Prostate gland (tissue), 2 donors: ENCODE data around the gene LETMD1. TPM values are rescaled to one million over a fixed set of nuclear protein-coding genes. Genes with fewer than 3 reads are reported as not detected.
A peak's percentile ranks its signal among the peaks of the same experiment; 100 is the strongest.
"Not testable (repeated sequence)": the region's sequence is repeated elsewhere in the genome, so short reads cannot be mapped to it uniquely, and the experiment has no call there.

Experiments
- DNase-seq: peaks from one replicate; pipeline ENCODE4 v3.0.0-alpha.2; 2019; ENCODE audit warnings: low spot score
- H3K27ac ChIP-seq, 2 donors: fragments of 200-600 bp; sonication (generic); 2 replicates each; pipeline ENCODE4 v1.5.1; 2017 to 2019
- H3K27me3 ChIP-seq: fragments of 200-600 bp; sonication (generic); replicated peaks from 2 replicates; pipeline ENCODE4 v1.5.1; 2019; ENCODE audit not compliant: insufficient read depth
- H3K36me3 ChIP-seq, 2 donors: fragments of 200-600 bp; sonication (generic); 1 replicate in 1 of 2; 2 replicates in 1 of 2; pipeline versions ENCODE4 v1.5.1 to v1.8.1; 2017 to 2019
- H3K4me1 ChIP-seq: fragments of 200-600 bp; sonication (generic); replicated peaks from 2 replicates; pipeline ENCODE4 v1.5.1; 2019
- H3K4me3 ChIP-seq, 2 donors: fragments of 200-600 bp; sonication (generic); 2 replicates each; pipeline ENCODE4 v1.5.1; 2017 to 2019
- H3K9me3 ChIP-seq: fragments of 200-600 bp; sonication (generic); 2 replicates; pipeline ENCODE4 v1.5.1; 2017
- CTCF ChIP-seq, 4 experiments: fragments of 200-600 bp in 2 of 4; fragments of 450-650 bp in 2 of 4; sonication (generic) in 2 of 4; IDR thresholded peaks; 1 replicate in 3 of 4; 2 replicates in 1 of 4; pipeline ENCODE4 v1.5.1; 2016 to 2019; ENCODE audit warnings: antibody characterized with exemption in 4 of 4, mild to moderate bottlenecking in 2 of 4, moderate library complexity in 2 of 4
- POLR2A ChIP-seq: fragments of 450-650 bp; IDR thresholded peaks from one replicate; pipeline ENCODE4 v1.6.1; 2016; ENCODE audit warnings: antibody characterized with exemption, mild to moderate bottlenecking
- POLR2AphosphoS5 ChIP-seq: sonication (generic); formaldehyde crosslinking; IDR thresholded peaks from one replicate; pipeline ENCODE4 v1.6.1; 2017; ENCODE audit warnings: antibody characterized with exemption
- WGBS: methylation state at CpG from one replicate; pipeline ENCODE4 v1.1.5; 2018; 5-methylcytosine and 5-hydroxymethylcytosine counted together
- intact Hi-C: fragments of 100-400 bp; cut with DNase I; formaldehyde crosslinking; loops from one replicate; pipeline ENCODE4 v1.14.2; 2022
- total RNA-seq, 2 donors: library from RNA; depleted of rRNA; stranded (reverse); fragments of >200 nt; gene quantifications; one replicate each; pipeline ENCODE4 v1.1.0, GENCODE V29; 2016

LETMD1 gene
- total RNA-seq, 2 donors from 2014 or later: 63.3 to 63.6 TPM

- H3K4me1 ChIP-seq: no peaks in the 10 kb centered on the region
- H3K27me3 ChIP-seq: no peaks in the 10 kb centered on the region
- intact Hi-C loops: no loop called here
- 32% methylated on average over 5 of the region's 5 CpGs for WGBS
- TF ChIP-seq POLR2AphosphoS5 (peak; percentile 21), CTCF (IDR thresholded peaks at IDR 0.05) (no peak)
- H3K27ac ChIP-seq: no peak overlapping the region
- H3K36me3 ChIP-seq: no peaks in the 10 kb centered on the region
- no peak for DNase-seq
- no peaks in the 10 kb centered on the region for H3K9me3 ChIP-seq
- H3K4me3 ChIP-seq: no peak overlapping the region
These were observed 35.4 kb upstream of the LETMD1 start for GRCh38 chr12:51012570-51013236.

- no peak for TF ChIP-seq POLR2AphosphoS5
- no peak for TF ChIP-seq POLR2A
- no peak for TF ChIP-seq CTCF (IDR thresholded peaks at IDR 0.05)
- Histone ChIP-seq H3K4me3 (no peak overlapping the region), H3K27ac (no peak overlapping the region), H3K4me1 (no peaks in the 10 kb centered on the region), H3K9me3 (no peaks in the 10 kb centered on the region), H3K36me3 (no peaks in the 10 kb centered on the region), H3K27me3 (no peaks in the 10 kb centered on the region)
- DNase-seq: no peak
- intact Hi-C loops: no loop called here
- WGBS: 97% methylated on average over 7 of the region's 7 CpGs
These were observed 34.7 kb upstream of the LETMD1 start for GRCh38 chr12:51013441-51013840.

GRCh38 chr12:51014467-51014866, 33.7 kb upstream of the LETMD1 start:
- H3K9me3 ChIP-seq, DNase-seq, H3K27ac ChIP-seq, H3K4me1 ChIP-seq, H3K27me3 ChIP-seq, H3K4me3 ChIP-seq, H3K36me3 ChIP-seq, intact Hi-C loops: not testable (repeated sequence)
- WGBS: 79% methylated on average over 9 of the region's 9 CpGs

- TF ChIP-seq POLR2AphosphoS5 (no peak), POLR2A (no peak), CTCF (IDR thresholded peaks at IDR 0.05) (no peak)
- no peaks in the 10 kb centered on the region for H3K36me3 ChIP-seq
- H3K4me1 ChIP-seq: no peaks in the 10 kb centered on the region
- H3K9me3 ChIP-seq: no peaks in the 10 kb centered on the region
- intact Hi-C loops: no loop called here
- H3K27ac ChIP-seq: no peak overlapping the region
- no peak for DNase-seq
- no peaks in the 10 kb centered on the region for H3K27me3 ChIP-seq
- H3K4me3 ChIP-seq: no peak overlapping the region
These were observed 30.7 kb upstream of the LETMD1 start for GRCh38 chr12:51017452-51017851.

GRCh38 chr12:51018956-51019355, 29.2 kb upstream of the LETMD1 start:
- WGBS: 96% methylated on average over 2 of the region's 2 CpGs
- intact Hi-C loops: no loop called here

More at GRCh38 chr12:51018956-51019355, 29.2 kb upstream of the LETMD1 start:
- TF ChIP-seq POLR2A (no peak), POLR2AphosphoS5 (no peak), CTCF (IDR thresholded peaks at IDR 0.05) (no peak)
- no peak for DNase-seq
- H3K27me3 ChIP-seq: no peaks in the 10 kb centered on the region
- no peaks in the 10 kb centered on the region for H3K36me3 ChIP-seq
- no peaks in the 10 kb centered on the region for H3K9me3 ChIP-seq
- H3K4me1 ChIP-seq: peaks cover 3% of the 10 kb centered on the region
- no peak overlapping the region for H3K4me3 ChIP-seq
- H3K27ac ChIP-seq: no peak overlapping the region
